ENCODE measurements around the gene IDUA. TPM values are rescaled to one million over a fixed set of nuclear protein-coding genes. Genes with fewer than 3 reads are reported as not detected.

Gene IDUA
- total RNA-seq, 4 donors from 2014 or later: 9.7 to 32.3 (median 25.0) TPM

- no peaks in the 10 kb centered on the region for H3K27me3 ChIP-seq
- DNase-seq: no peak
- H3K9me3 ChIP-seq: no peaks in the 10 kb centered on the region
- H3K27ac ChIP-seq: no peak overlapping the region
- WGBS, 2 donors: 93 to 94% methylated on average over 18 to 22 of the region's 30 CpGs
- TF ChIP-seq POLR2A (IDR thresholded peaks at IDR 0.05) (no peak), CTCF (IDR thresholded peaks at IDR 0.05) (no peak)
- H3K4me3 ChIP-seq (replicated peaks in 1 of 3): no peak overlapping the region
- intact Hi-C loops (cut with DNase I): no loop called here
- H3K4me1 ChIP-seq: peaks cover 2 to 6% of the 10 kb centered on the region in 2 donors
- H3K36me3 ChIP-seq: peaks cover 0 to 6% of the 10 kb centered on the region in 2 donors
These were observed 36.5 kb upstream of the IDUA start for GRCh38 chr4:950136-951020.

GRCh38 chr4:951186-951585, 35.7 kb upstream of the IDUA start:
- Histone ChIP-seq H3K4me3 (replicated peaks in 1 of 3) (no peak overlapping the region), H3K4me1 (no peaks in the 10 kb centered on the region), H3K9me3 (no peaks in the 10 kb centered on the region), H3K27ac (no peak overlapping the region), H3K27me3 (no peaks in the 10 kb centered on the region), H3K36me3 (peaks cover 0 to 6% of the 10 kb centered on the region in 2 donors)
- intact Hi-C loops (cut with DNase I): no loop called here
- no peak for DNase-seq
- TF ChIP-seq CTCF (IDR thresholded peaks at IDR 0.05) (no peak), POLR2A (IDR thresholded peaks at IDR 0.05) (no peak)
- WGBS, 2 donors: 85 to 90% methylated on average over 6 to 7 of the region's 7 CpGs

DNA sequence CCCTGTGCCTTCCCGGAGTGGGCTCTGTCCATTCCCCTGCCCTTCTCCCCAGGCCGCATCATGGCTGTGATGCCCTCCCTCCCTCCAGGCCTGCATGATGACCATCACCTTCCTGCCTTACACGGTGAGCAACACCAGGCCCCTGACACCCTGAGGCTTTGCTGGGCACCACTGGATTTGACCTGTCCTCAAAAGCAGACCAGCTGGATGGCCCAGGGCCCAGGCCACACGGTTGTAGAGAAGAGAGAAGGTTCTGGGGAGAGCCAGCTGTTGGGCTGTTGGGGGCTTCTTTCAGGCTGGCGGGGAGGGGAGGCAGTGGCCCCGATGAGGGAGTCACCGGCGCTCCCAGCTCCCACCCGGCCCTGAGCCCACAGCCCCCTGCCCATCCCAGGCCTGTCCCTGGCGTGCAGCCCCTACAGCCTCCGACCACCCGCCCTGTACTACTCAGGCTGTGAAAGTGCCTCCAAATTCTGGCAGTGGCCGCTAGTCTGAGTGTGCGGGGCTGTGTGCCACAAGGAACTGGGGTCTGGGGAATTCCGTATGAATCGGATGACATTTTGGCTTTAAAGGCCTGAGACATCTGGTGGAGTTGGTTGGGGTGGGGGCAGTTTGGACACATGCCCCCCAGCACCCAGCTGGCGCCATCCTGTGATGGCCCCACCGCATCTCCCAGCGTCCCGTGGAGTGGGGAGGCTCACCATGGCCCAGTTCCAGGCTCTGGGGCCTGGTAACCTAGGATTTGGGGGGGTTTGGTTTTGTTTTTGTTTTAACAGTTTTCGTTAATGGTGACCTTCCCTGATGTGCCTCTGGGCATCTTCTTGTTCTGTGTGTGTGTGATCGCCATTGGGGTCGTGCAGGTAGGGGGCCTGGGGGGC, 35.0 kb upstream of the IDUA start:
- Histone ChIP-seq H3K4me3 (replicated peaks in 1 of 3) (no peak overlapping the region), H3K27ac (no peak overlapping the region), H3K9me3 (no peaks in the 10 kb centered on the region), H3K36me3 (peaks cover 0 to 6% of the 10 kb centered on the region in 2 donors), H3K27me3 (no peaks in the 10 kb centered on the region), H3K4me1 (no peaks in the 10 kb centered on the region)
- intact Hi-C loops (cut with DNase I): no loop called here
- no peak for DNase-seq
- WGBS, 2 donors: 89 to 92% methylated on average over 12 to 18 of the region's 23 CpGs
- TF ChIP-seq CTCF (IDR thresholded peaks at IDR 0.05) (no peak), POLR2A (IDR thresholded peaks at IDR 0.05) (no peak)

DNA sequence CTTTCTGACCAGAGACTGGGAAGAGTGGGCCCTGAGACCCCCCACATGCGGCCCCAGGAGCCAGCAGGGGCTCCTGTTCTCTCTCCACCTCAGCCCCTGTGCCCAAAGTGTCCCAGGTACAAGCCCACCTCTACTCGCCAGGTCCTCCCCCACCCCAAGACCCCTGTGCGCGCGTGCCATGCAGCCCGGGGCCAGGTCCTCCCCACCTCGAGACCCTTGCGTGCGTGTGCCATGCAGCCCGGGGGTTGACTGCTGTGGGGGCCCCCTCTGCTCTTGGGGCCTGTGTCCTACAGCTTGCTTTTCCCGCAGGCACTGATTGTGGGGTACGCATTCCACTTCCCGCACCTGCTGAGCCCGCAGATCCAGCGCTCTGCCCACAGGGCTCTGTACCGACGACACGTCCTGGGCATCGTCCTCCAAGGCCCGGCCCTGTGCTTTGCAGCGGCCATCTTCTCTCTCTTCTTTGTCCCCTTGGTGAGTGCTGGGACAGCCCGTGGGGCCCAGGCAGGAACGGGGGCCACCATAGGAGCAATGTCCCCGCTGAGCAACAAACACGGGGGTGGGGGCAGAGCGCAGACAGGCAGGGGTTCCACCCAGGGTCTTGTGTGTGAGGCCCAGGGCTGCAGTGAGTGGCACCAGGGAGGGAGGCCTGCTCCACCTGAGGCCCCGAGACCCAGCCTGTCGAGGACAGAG, 33.8 kb upstream of the IDUA start:
- TF ChIP-seq POLR2A (IDR thresholded peaks at IDR 0.05) (no peak), CTCF (IDR thresholded peaks at IDR 0.05) (no peak)
- Histone ChIP-seq H3K36me3 (peaks cover 1 to 6% of the 10 kb centered on the region in 2 donors), H3K4me1 (no peaks in the 10 kb centered on the region), H3K4me3 (replicated peaks in 1 of 3) (no peak overlapping the region), H3K9me3 (no peaks in the 10 kb centered on the region), H3K27ac (no peak overlapping the region), H3K27me3 (no peaks in the 10 kb centered on the region)
- intact Hi-C loops (cut with DNase I): no loop called here
- WGBS, 2 donors: 92 to 95% methylated on average over 16 to 26 of the region's 28 CpGs
- DNase-seq: no peak
